Liver (tissue), 9 donors: Measurements from ENCODE around the gene RPL13A. TPM values are rescaled to one million over a fixed set of nuclear protein-coding genes. Genes with fewer than 3 reads are reported as not detected.
A peak's percentile ranks its signal among the peaks of the same experiment; 100 is the strongest.
"Not testable (repeated sequence)": the region's sequence is repeated elsewhere in the genome, so short reads cannot be mapped to it uniquely, and the experiment has no call there.

Source experiments
- DNase-seq: peaks from one replicate; pipeline ENCODE4 v3.0.0-alpha.2; 2017; ENCODE audit warnings: low spot score
- H3K27ac ChIP-seq, 2 donors: one replicate each; pipeline ENCODE4 v1.7.0; 2013; ENCODE audit warnings: inconsistent platforms in 2 of 2, low read length in 2 of 2, control low read depth in 1 of 2, low read depth in 1 of 2, mild to moderate bottlenecking in 1 of 2
- H3K27me3 ChIP-seq, 4 donors: one replicate each; pipeline versions ENCODE4 v1.6.1 to v1.7.0; 2013; ENCODE audit warnings: low read length in 3 of 4, inconsistent platforms in 1 of 4, mild to moderate bottlenecking in 1 of 4, moderate library complexity in 1 of 4; ENCODE audit not compliant: control insufficient read depth in 4 of 4, insufficient read depth in 4 of 4
- H3K36me3 ChIP-seq, 4 donors: one replicate each; pipeline versions ENCODE4 v1.6.1 to v1.7.0; 2013; ENCODE audit warnings: low read length in 3 of 4, mild to moderate bottlenecking in 3 of 4, low read depth in 1 of 4, moderate library complexity in 1 of 4; ENCODE audit not compliant: control insufficient read depth in 4 of 4, insufficient read depth in 3 of 4
- H3K4me1 ChIP-seq, 4 donors: one replicate each; pipeline versions ENCODE4 v1.6.1 to v1.7.0; 2013; ENCODE audit warnings: low read length in 3 of 4, mild to moderate bottlenecking in 3 of 4, moderate library complexity in 1 of 4; ENCODE audit not compliant: control insufficient read depth in 4 of 4, insufficient read depth in 4 of 4
- H3K4me3 ChIP-seq, 3 donors: one replicate each; pipeline versions ENCODE4 v1.6.1 to v1.7.0; 2013; ENCODE audit warnings: low read length in 3 of 3, control low read depth in 1 of 3, low read depth in 1 of 3, mild to moderate bottlenecking in 1 of 3
- H3K9ac ChIP-seq, 2 donors: one replicate each; pipeline ENCODE4 v1.7.0; 2013; ENCODE audit warnings: low read length in 2 of 2, mild to moderate bottlenecking in 2 of 2, moderate library complexity in 2 of 2, control low read depth in 1 of 2, low read depth in 1 of 2
- H3K9me3 ChIP-seq, 4 donors: one replicate each; pipeline versions ENCODE4 v1.6.1 to v1.7.0; 2013; ENCODE audit warnings: low read length in 3 of 4; ENCODE audit not compliant: control insufficient read depth in 4 of 4
- EGR1 ChIP-seq, 2 donors: IDR thresholded peaks; 2 replicates each; pipeline ENCODE4 v1.6.1; 2016 to 2018; ENCODE audit warnings: antibody characterized with exemption in 2 of 2, low read depth in 2 of 2
- FOXA1 ChIP-seq: IDR thresholded peaks from 2 replicates; pipeline ENCODE4 v1.6.1; 2016; ENCODE audit warnings: antibody characterized with exemption
- HNF4G ChIP-seq: IDR thresholded peaks from 2 replicates; pipeline ENCODE4 v1.6.1; 2016; ENCODE audit warnings: antibody characterized with exemption
- JUND ChIP-seq, 2 donors: IDR thresholded peaks; 2 replicates each; pipeline ENCODE4 v1.6.1; 2016; ENCODE audit warnings: antibody characterized with exemption in 2 of 2
- MAX ChIP-seq: IDR thresholded peaks from 2 replicates; pipeline ENCODE4 v1.6.1; 2016; ENCODE audit warnings: antibody characterized with exemption
- NR2F2 ChIP-seq: IDR thresholded peaks from 2 replicates; pipeline ENCODE4 v1.6.1; 2016; ENCODE audit warnings: antibody characterized with exemption
- RAD21 ChIP-seq, 2 donors: IDR thresholded peaks; 2 replicates each; pipeline ENCODE4 v1.6.1; 2016; ENCODE audit warnings: antibody characterized with exemption in 2 of 2, mild to moderate bottlenecking in 2 of 2
- SP1 ChIP-seq: IDR thresholded peaks from 2 replicates; pipeline ENCODE4 v1.6.1; 2018; ENCODE audit warnings: antibody characterized with exemption, mild to moderate bottlenecking
- WGBS: extraction: QIAGEN DNeasy Blood & Tissue Kit; methylation state at CpG from one replicate; pipeline ENCODE4 v1.1.7; 2013; 5-methylcytosine and 5-hydroxymethylcytosine counted together
- polyA plus RNA-seq, 2 donors: library from polyadenylated mRNA; stranded (reverse) in 1 of 2; unstranded in 1 of 2; fragments of 200-250 nt in 1 of 2; fragments of >200 nt in 1 of 2; fragmentation: Nextera tagmentation in 1 of 2; extraction: Ambion mirVana in 1 of 2; gene quantifications; one replicate each; pipeline versions ENCODE4 v1.2.1 to v1.2.3, GENCODE V29; 2013 to 2015
- total RNA-seq, 2 donors: library from RNA; depleted of rRNA; stranded (reverse); fragments of >200 nt; gene quantifications; one replicate each; pipeline ENCODE4 v1.2.3, GENCODE V29; 2014
- TF ChIP-seq, protein P1 (sequence below): IDR thresholded peaks from 2 replicates; pipeline ENCODE4 v1.6.1; 2016; ENCODE audit warnings: antibody characterized with exemption, mild to moderate bottlenecking
- TF ChIP-seq, protein P2 (sequence below): fragments of 150-350 bp; IDR thresholded peaks from 2 replicates; pipeline ENCODE4 v1.5.1; 2017; ENCODE audit warnings: improper control_type of control experiment, low read depth, low read length; ENCODE audit not compliant: missing input control
- donor health status: healthy.
- donor health status: healthy.
- donor health status: healthy.
- donor health status: healthy.
- donor health status: healthy.

Gene RPL13A
- total and polyA plus RNA-seq, 4 donors: 444 to 1,553 (median 746) TPM

DNA sequence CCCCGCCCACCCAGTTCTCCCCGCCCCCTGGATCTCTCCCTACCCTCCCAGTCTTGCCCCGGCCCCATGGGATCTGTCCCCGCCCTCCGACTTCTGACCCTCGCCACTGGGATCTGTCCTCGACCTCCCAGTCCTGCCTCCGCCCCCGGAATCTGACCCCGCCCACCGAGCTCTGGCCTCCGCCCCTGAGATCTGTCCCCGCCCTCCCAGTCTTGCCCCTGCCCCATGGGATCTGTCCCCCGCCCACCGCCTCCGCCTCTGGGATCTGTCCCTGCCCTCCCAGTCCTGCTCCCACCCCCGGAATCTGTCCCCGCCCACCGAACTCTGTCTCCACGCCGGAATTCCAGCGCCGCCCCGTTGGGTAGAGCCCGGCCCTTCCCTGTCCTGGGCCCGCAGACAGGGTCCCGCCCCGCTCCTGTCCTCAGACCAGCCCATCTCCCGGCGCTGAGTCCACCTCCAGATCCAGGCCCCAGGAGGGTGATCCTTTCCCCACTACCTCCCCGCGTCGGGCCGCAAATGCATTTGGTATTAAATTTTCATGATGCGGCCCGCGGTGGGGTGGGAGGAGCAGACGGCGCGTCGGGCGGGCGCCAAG lies 44.5 kb upstream of the RPL13A start:
- H3K9ac ChIP-seq: no peak overlapping the region
- TF ChIP-seq JUND (IDR thresholded peaks at IDR 0.05) (no peak), EGR1 (IDR thresholded peaks at IDR 0.05; ENCODE audit: low read depth in 2 of 2) (peak; percentile 64 to 66), SP1 (peak; percentile 44), HNF4G (no peak), MAX (no peak), NR2F2 (no peak)
- H3K27ac ChIP-seq: peak overlapping the region; percentile 28 to 56
- H3K9me3 ChIP-seq: no peaks in the 10 kb centered on the region
- peaks cover 0 to 8% (median 3%) of the 10 kb centered on the region in 4 donors for H3K4me1 ChIP-seq
- peak; percentile 83 for DNase-seq
- peaks cover 0 to 3% (median 1%) of the 10 kb centered on the region in 4 donors for H3K27me3 ChIP-seq
- H3K36me3 ChIP-seq: peaks cover 0 to 7% (median 5%) of the 10 kb centered on the region in 4 donors
- WGBS: 1% methylated on average over 43 of the region's 43 CpGs
- peak overlapping the region; percentile 60 to 73 (median 65) for H3K4me3 ChIP-seq

GRCh38 chr19:49443366-49444099 lies 43.9 kb upstream of the RPL13A start:
- Histone ChIP-seq H3K4me1 (peaks cover 0 to 8% (median 3%) of the 10 kb centered on the region in 4 donors), H3K4me3 (peak overlapping the region; percentile 60 to 73 (median 65)), H3K9me3 (no peaks in the 10 kb centered on the region), H3K9ac (no peak overlapping the region), H3K27ac (peak overlapping the region; percentile 28 to 56), H3K27me3 (peaks cover 0 to 2% (median 0%) of the 10 kb centered on the region in 4 donors), H3K36me3 (peaks cover 0 to 7% (median 5%) of the 10 kb centered on the region in 4 donors)
- under 1% methylated on average over 47 of the region's 47 CpGs for WGBS
- TF ChIP-seq RAD21 (IDR thresholded peaks at IDR 0.05) (peak; percentile 72 to 74), EGR1 (IDR thresholded peaks at IDR 0.05; ENCODE audit: low read depth in 2 of 2) (peak; percentile 87 to 89), NR2F2 (no peak), SP1 (peak; percentile 6), MAX (no peak), FOXA1 (no peak)
- TF ChIP-seq, protein P1, sequence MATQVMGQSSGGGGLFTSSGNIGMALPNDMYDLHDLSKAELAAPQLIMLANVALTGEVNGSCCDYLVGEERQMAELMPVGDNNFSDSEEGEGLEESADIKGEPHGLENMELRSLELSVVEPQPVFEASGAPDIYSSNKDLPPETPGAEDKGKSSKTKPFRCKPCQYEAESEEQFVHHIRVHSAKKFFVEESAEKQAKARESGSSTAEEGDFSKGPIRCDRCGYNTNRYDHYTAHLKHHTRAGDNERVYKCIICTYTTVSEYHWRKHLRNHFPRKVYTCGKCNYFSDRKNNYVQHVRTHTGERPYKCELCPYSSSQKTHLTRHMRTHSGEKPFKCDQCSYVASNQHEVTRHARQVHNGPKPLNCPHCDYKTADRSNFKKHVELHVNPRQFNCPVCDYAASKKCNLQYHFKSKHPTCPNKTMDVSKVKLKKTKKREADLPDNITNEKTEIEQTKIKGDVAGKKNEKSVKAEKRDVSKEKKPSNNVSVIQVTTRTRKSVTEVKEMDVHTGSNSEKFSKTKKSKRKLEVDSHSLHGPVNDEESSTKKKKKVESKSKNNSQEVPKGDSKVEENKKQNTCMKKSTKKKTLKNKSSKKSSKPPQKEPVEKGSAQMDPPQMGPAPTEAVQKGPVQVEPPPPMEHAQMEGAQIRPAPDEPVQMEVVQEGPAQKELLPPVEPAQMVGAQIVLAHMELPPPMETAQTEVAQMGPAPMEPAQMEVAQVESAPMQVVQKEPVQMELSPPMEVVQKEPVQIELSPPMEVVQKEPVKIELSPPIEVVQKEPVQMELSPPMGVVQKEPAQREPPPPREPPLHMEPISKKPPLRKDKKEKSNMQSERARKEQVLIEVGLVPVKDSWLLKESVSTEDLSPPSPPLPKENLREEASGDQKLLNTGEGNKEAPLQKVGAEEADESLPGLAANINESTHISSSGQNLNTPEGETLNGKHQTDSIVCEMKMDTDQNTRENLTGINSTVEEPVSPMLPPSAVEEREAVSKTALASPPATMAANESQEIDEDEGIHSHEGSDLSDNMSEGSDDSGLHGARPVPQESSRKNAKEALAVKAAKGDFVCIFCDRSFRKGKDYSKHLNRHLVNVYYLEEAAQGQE: no peak
- TF ChIP-seq, protein P2, sequence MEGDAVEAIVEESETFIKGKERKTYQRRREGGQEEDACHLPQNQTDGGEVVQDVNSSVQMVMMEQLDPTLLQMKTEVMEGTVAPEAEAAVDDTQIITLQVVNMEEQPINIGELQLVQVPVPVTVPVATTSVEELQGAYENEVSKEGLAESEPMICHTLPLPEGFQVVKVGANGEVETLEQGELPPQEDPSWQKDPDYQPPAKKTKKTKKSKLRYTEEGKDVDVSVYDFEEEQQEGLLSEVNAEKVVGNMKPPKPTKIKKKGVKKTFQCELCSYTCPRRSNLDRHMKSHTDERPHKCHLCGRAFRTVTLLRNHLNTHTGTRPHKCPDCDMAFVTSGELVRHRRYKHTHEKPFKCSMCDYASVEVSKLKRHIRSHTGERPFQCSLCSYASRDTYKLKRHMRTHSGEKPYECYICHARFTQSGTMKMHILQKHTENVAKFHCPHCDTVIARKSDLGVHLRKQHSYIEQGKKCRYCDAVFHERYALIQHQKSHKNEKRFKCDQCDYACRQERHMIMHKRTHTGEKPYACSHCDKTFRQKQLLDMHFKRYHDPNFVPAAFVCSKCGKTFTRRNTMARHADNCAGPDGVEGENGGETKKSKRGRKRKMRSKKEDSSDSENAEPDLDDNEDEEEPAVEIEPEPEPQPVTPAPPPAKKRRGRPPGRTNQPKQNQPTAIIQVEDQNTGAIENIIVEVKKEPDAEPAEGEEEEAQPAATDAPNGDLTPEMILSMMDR: peak; percentile 85
- DNase-seq: peak; percentile 92

DNA sequence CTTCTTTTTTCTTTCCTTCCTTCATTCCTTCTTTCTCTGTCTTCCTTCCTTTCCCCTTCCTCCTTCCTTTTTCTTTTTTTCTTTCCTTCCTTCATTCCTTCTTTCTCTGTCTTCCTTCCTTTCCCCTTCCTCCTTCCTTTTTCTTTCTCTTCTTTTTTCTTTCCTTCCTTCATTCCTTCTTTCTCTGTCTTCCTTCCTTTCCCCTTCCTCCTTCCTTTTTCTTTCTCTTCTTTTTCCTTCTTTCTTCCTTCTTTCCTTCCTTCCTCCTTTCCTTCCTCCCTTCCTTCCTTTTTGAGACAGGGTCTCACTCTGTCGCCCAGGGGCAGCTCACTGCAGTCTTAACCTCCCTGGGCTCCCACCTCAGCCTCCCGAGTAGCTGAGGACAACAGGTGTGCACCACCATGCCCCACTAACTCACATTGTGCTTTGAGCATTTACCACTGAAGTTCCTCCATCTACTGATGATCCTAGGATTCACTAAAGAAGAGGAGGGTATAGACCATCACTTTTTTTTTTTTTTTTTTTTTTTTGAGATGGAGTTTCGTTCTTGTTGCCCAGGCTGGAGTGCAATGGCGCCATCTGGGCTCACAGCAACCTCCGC lies 43.2 kb upstream of the RPL13A start:
- H3K4me1 ChIP-seq: not testable (repeated sequence)

More for the DNA sequence above, 43.2 kb upstream of the RPL13A start:
- H3K9me3 ChIP-seq, H3K27me3 ChIP-seq, DNase-seq, H3K36me3 ChIP-seq, H3K4me3 ChIP-seq, H3K9ac ChIP-seq, H3K27ac ChIP-seq: not testable (repeated sequence)
- 71% methylated on average over 5 of the region's 5 CpGs for WGBS
